HG03565 (cell line): Measurements from ENCODE around the gene UQCRC2.
"Not testable (repeated sequence)": the region's sequence is repeated elsewhere in the genome, so short reads cannot be mapped to it uniquely, and the experiment has no call there.

Experiments used
- ATAC-seq: cut with Tn5 transposase; IDR thresholded peaks from one replicate; pipeline ENCODE4 v1.9.1; 2021; ENCODE audit warnings: mild to moderate bottlenecking, moderate library complexity; ENCODE audit not compliant: unreplicated experiment

UQCRC2 gene

GRCh38 chr16:21980032-21980431 is 26.9 kb downstream of the UQCRC2 start:
- ATAC-seq: no peak

- ATAC-seq: no peak
These were observed 28.9 kb downstream of the UQCRC2 start for GRCh38 chr16:21982108-21982507.

GRCh38 chr16:21984062-21984461 is 30.9 kb downstream of the UQCRC2 start:
- no peak for ATAC-seq

DNA sequence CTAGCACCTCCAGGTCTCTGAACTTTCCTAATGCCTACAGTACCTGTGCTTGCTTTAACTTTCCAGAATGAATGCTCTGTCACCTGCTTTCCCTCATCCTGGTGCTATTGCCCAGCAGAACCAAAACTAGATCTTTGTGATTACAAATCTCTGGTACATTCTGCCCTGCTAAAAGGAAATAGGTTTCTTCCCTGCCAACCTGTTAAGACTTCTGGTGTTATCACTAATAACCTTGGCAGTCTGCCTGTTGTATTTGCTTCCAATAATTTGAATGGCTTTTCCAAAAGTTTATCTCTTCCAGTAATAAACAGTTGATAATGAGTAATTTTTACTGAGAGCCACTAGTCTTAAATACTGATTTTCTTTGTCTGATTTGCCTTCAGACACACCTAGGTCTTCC is 32.4 kb downstream of the UQCRC2 start:
- ATAC-seq: no peak

DNA sequence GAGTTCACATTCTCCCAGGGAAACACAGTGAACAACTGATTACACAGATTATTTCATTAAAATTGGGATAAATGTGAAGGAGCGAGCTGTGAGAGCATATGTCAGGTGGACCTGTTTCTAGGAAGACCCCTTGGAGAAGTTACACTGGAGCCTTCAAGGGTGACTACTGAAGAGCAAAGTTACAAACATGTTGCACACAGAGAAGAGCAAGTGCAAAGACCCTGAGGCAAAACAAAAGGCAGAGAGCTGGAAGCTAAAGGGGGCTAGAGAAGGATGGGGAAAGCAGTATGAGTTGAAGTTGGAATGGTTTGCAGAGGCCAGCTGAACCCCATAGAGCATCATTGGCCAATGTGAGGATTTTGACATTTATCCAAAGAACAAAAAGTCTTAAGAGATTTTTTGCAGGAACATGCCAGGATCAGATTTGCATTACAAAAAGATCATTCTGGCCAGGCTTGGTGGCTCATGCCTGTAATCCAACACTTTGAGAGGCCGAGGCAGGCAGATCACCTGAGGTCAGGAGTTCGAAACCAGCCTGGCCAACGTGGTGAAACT is 33.6 kb downstream of the UQCRC2 start:
- no peak for ATAC-seq

DNA sequence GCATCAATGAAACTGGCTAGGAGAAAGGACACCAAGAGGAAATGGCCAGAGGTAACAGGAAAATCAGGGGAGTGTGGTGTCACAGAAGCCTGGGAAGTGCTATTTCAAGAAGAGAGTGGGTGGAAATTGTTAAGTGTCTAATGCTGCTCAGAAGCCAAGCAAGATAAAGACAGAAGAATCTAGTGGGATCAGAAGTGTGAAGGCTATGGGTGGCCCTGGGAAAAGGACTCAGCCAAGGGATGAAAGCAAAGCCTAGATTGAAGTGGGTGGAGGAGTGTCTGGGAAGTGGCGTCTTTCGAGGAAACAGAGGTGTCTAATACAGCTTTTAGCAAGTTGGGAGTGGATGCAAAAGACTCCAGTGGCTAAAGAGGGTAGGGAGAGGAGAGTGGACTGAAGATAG is 34.3 kb downstream of the UQCRC2 start:
- no peak for ATAC-seq

- no peak for ATAC-seq
These were observed 36.0 kb downstream of the UQCRC2 start for GRCh38 chr16:21989133-21989532.

DNA sequence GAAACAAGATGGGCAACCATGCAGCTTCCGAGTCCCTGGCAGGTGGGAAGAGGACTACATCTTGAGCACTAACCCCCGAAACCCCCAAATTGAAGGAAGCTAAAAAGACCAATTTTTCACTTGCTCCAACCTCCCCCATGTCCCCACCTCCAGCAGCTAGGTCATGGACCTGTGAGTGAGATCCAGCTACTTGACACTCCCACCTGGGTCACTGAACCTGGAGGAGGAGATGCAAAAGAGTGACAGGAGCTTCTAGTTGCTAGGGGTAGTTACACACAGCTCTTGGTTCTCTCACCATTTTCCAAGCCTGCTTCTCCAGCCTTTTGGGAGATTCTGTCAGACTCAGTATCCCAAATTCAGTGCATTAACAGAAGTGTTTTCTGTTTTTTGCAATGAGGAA is 36.6 kb downstream of the UQCRC2 start:
- ATAC-seq: no peak

DNA sequence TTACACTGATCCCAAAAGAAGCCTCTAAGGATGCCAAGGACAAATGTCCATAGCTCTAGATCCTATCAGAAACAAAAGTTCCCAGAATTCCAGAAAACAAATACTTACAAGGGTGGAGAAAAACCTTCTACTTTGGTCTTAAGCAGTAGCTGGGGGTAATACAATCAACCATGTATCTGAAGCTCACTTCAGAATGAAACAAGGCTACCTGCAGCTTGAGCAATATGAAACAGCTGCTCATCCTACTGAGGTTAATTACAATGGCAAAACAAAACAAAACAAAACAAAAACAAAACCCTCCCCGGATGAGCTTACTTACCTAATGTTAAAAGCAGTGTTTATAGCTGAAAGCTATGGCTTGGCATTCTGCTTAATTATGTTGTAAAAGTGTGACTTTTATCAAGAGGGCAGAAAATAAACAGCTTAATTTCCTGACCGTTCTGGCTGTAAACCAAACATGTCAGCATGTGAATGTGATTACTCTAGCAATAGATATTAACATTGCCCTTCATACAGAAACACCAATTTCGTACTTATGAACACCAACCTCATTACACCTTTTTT is 37.3 kb downstream of the UQCRC2 start:
- no peak for ATAC-seq

DNA sequence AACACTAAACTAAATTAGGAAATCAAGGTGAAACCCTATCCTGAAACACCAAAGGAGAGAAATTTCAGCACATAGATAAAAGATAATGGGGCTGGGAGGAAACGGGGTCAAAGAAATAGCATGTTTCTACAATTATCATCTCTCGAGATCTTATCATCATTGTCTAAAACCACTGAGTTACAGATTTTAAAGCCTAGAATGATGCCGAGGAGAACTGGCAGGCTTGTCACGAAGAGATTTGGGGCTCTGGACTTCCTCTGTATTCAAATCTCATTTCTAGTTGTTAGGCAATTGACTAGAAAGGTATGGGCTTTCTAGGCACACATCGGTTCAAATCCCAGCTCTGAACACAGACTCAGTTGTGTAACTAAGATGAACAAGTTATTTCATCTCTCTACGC is 38.5 kb downstream of the UQCRC2 start:
- no peak for ATAC-seq

- ATAC-seq: no peak
These were observed 41.8 kb downstream of the UQCRC2 start for GRCh38 chr16:21994856-21995465.

DNA sequence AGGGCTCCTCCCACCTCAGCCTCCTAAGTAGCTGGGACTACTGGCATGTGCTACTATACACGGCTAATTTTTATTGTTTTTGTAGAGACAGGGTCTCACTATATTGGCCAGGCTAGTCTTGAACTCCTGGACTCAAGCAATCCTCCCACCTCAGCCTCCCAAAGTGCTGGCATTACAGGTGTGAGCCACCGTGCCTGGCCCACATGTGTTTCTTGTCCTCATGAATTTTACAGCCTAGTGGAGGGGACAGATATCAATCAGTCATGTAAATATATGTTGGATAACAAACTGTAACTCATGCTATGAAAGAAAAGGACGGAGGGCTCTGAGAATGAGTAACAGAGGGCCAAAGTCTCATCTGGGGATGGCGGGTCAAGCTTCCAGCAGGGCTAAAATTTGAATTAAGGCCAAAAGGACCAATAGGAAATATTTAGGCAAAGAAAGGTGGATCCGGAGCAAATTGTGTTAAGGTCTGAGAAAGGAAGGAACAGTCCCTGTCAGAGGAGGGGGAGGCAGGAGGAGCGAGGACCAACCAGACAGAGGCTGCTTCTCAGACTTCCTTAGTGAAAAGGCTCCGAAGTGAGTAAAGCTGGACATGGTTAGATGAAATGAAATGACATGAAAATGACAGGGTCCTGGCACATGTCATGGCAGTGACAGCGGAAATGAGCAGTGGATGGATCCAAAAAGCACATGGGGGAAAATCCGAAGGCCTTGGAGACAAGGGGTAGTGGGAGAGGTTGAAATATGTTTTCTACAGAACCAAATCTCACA is 43.9 kb downstream of the UQCRC2 start:
- no peak for ATAC-seq

DNA sequence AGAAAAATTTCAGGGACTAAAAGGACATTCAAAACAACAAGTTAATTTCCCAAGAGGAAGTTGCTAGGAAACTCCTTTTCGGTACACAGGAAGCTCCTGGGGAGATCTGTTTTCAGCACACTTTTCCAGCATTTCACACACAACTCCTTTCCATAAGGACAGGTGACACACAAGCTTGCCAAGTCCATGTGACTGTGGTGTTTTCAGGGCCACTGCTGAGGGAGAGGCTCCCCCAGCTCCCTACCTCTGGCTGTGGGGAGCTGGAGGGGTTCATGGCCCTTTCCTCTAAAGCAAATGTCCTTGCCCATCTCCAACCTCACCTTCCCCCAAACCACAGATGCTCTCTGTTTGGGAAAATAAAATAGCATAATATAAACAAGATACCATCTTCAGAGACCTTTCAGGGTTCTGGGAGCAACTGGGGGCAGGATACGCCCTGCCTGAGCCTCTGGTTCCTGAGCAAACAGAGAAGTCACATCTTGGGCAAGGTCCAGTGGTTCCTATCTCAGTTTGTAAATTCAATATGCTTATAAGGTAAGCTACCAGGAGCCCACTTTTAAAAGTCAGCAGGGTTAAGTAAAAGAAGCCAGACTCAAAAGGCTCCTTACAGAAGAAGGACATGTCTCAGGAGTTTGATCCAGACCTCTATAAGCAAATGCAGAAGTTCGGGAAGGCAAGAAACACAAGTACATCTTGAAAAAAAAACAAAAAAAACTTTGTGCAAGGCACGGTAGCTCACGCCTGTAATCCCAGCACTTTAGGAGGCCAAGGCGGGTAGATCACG is 44.7 kb downstream of the UQCRC2 start:
- no peak for ATAC-seq

GRCh38 chr16:22001591-22001990 is 48.4 kb downstream of the UQCRC2 start:
- no peak for ATAC-seq

GRCh38 chr16:22002047-22002446 is 48.9 kb downstream of the UQCRC2 start:
- not testable (repeated sequence) for ATAC-seq

DNA sequence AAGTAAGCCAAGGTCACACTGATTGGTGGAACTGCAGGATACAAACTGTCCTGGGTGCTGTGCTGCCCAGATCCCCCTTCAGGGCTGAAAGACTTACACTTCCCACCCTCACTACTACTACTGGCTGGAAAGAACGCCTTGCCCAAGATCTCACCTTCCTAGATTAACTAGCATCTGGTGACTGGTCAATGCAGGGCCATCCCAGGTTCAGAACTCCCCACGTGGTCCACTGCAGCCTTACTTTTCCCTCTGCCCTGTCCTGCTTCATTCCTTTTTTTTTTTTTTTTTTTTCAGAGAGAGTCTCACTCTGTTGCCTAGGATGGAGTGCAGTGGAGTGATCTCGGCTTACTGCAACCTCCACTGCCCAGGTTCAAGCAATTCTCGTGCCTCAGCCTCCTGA is 50.0 kb downstream of the UQCRC2 start:
- no peak for ATAC-seq

GRCh38 chr16:22004341-22004740 is 51.2 kb downstream of the UQCRC2 start:
- ATAC-seq: no peak

- no peak for ATAC-seq
These were observed 52.6 kb downstream of the UQCRC2 start for GRCh38 chr16:22005746-22006145.

DNA sequence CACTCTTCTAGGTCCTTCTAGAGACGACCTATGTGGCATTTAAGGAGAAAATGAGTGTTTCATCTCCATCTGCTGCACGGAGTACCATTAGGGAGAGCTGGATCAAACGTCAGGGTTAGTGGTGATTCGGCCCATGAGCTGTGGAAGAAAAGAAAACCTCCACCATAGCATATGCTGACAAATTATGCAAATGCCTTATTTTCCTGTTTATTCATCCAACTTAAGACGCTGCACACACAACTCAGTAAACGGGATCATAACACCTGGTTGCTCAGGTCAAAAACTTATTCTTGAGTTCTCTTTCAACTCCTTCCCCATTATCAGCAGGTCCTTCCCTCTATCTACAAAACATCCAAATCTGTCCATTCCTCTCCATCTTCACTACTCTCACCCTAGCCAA is 53.5 kb downstream of the UQCRC2 start:
- ATAC-seq: no peak

- no peak for ATAC-seq
These were observed 54.0 kb downstream of the UQCRC2 start for GRCh38 chr16:22007159-22007508.

GRCh38 chr16:22007509-22008214 is 54.5 kb downstream of the UQCRC2 start, which contains the start of gene MOSMO:
MOSMO (plus strand) TSS chr16:22008111; CDS start chr16:22008302, 191 bp downstream.
- ATAC-seq: no peak
